Skeletal muscle cell (primary cell): Measurements from ENCODE around the gene WDR36.
A peak's percentile ranks its signal among the peaks of the same experiment; 100 is the strongest.

Source experiments
- DNase-seq: peaks from one replicate; pipeline ENCODE4 v3.0.0-alpha.2; 2010; ENCODE audit warnings: low read depth
- H3K4me3 ChIP-seq: 2 replicates; pipeline ENCODE4 v1.5.1; 2011; ENCODE audit warnings: low read depth, mild to moderate bottlenecking, control low read depth, low read length, moderate library complexity

The WDR36 gene

DNA sequence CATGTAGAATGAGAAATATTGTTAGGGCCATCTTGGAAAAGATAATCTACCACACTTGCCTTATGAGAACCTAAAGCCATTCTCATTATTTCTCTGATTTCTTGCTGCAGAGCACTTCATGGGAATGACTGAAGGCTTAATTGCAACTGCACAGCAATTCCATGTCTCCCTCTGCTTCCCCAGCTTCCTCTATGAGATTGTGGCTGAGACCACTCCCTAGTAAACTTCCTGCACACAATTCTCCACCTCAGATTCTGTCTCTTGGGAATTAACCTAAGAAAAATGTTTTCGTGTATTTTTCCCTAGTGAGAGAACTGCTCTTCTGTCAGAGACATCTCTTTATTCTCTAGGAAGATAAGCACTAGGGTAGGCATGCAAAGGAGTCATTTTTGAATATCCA, 76.5 kb downstream of the WDR36 start:
- no peak overlapping the region for H3K4me3 ChIP-seq
- no peak for DNase-seq

DNA sequence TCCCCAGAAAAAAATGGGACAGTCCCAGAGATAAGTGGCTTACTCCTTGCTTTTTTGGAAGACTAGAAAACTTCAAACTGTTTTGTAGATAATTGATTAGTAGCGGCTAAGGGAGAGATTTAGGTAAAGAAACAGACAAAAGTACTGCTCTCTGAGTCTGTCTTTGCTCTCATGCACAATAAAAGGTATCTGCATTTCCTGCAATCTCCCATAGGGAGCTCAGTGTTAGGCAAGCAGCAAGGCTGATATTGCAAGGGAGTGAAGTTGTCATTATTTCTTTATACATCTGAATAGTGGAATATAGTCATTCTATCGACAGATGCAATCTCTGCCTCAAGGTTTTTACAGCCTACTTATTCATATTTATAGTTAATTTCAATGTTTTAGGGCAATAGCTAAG, 77.1 kb downstream of the WDR36 start:
- no peak overlapping the region for H3K4me3 ChIP-seq
- DNase-seq, result no peak

DNA sequence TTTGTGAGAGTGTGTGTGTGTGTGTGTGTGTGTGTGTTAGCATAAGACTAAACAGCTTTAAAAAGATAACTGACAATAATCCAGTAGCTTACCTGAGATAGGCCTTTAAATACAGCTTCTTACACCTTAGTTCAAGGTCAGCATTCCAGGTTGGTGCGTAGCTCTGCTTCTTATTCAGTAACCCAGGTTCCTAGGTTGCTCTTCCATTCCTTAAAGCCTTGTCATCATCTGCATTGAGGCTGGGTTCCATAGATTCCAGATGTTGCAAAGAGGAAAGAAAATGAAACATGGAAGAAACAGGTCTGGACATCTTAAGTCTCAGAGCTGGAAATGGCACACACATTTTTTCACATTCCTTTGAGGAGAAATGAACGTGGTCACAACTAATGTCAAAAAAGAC, 78.1 kb downstream of the WDR36 start:
- DNase-seq, result no peak
- no peak overlapping the region for H3K4me3 ChIP-seq

DNA sequence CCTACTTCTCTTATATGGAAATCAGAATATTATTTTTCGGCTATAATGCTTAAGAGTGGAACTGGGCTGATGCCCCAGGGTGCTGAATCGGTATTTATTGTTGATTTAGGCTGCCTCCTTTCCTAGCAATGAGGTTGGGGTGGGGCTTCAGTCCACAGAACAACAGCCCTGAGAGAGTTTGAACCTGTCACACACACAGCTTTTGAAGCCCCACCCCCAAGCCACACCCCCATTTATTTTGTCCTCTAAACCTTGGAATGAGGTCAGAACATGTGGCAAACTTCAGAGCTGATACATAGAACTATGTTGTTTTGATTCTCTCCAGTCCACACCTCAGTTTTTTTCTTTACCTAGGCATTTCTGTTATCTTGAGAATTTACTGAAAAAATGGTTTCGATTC, 80.4 kb downstream of the WDR36 start:
- DNase-seq, result no peak
- H3K4me3 ChIP-seq, result no peak overlapping the region

DNA sequence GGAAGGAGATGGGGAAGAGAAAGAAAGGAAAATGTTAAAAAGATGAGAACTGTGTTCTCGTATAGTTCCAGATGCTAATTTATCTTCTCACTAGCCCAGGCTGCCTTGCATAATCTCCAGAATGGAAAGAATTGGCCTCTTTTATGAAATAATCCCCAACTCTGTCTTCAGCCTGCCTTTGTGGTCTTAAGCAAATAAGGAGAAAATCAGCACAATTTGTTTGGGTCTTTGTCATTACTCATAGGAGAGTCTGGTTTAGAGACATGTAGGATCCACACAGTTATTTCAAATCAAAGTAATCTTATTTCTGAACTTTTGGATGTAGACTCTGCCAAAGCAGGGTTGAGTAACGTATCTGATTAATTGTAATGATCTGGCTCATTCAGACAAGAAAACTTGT, 81.3 kb downstream of the WDR36 start:
- no peak overlapping the region for H3K4me3 ChIP-seq
- DNase-seq, result peak; percentile 2
